Upper lobe of left lung (tissue), 6 donors: ENCODE results near the gene IFT43. TPM values are rescaled to one million over a fixed set of nuclear protein-coding genes. Genes with fewer than 3 reads are reported as not detected.

Experiments used
- ATAC-seq, 2 donors: fragments of 200-7000 bp; cut with Tn5 transposase; one replicate each; pipeline ENCODE4 v1.9.1; 2022; ENCODE audit warnings: mild to moderate bottlenecking in 2 of 2, moderate library complexity in 2 of 2; ENCODE audit not compliant: low FRiP score in 2 of 2
- DNase-seq, 2 donors: peaks; one replicate each; pipeline ENCODE4 v3.0.0-alpha.2; 2019 to 2020
- H3K27ac ChIP-seq, 4 donors: fragments of 200-600 bp; sonication (generic); one replicate each; pipeline ENCODE4 v1.5.1; 2016 to 2019
- H3K27me3 ChIP-seq, 4 donors: fragments of 200-600 bp; sonication (generic); one replicate each; pipeline ENCODE4 v1.5.1; 2017 to 2019
- H3K36me3 ChIP-seq, 4 donors: fragments of 200-600 bp; sonication (generic); one replicate each; pipeline ENCODE4 v1.5.1; 2016 to 2019
- H3K4me1 ChIP-seq, 4 donors: fragments of 200-600 bp; sonication (generic); one replicate each; pipeline ENCODE4 v1.5.1; 2018 to 2019
- H3K4me3 ChIP-seq, 4 donors: fragments of 200-600 bp; sonication (generic); one replicate each; pipeline ENCODE4 v1.5.1; 2017 to 2019; ENCODE audit warnings: mild to moderate bottlenecking in 2 of 4, moderate library complexity in 1 of 4
- H3K9me3 ChIP-seq, 4 donors: fragments of 200-600 bp; sonication (generic); one replicate each; pipeline ENCODE4 v1.5.1; 2018 to 2019
- CTCF ChIP-seq, 6 experiments: fragments of 450-650 bp in 4 of 6; fragments of 200-600 bp in 2 of 6; sonication (generic) in 2 of 6; IDR thresholded peaks; one replicate each; pipeline ENCODE4 v1.5.1; 2016 to 2019; ENCODE audit warnings: antibody characterized with exemption in 6 of 6
- EP300 ChIP-seq, 4 donors: sonication (generic); formaldehyde crosslinking; IDR thresholded peaks; one replicate each; pipeline ENCODE4 v1.5.1; 2017; ENCODE audit warnings: antibody characterized with exemption in 4 of 4, control low read depth in 2 of 4
- POLR2A ChIP-seq, 4 donors: fragments of 450-650 bp; IDR thresholded peaks; one replicate each; pipeline ENCODE4 v1.5.1; 2016 to 2017; ENCODE audit warnings: antibody characterized with exemption in 4 of 4, mild to moderate bottlenecking in 2 of 4
- POLR2AphosphoS5 ChIP-seq, 2 donors: sonication (generic); formaldehyde crosslinking; IDR thresholded peaks; one replicate each; pipeline ENCODE4 v1.5.1; 2017; ENCODE audit warnings: antibody characterized with exemption in 2 of 2
- WGBS, 2 donors: methylation state at CpG; one replicate each; pipeline ENCODE4 v1.1.5; 2017 to 2018; 5-methylcytosine and 5-hydroxymethylcytosine counted together
- total RNA-seq, 6 donors: library from RNA; depleted of rRNA in 4 of 6; stranded (reverse); fragments of >200 nt in 4 of 6; gene quantifications; one replicate each; pipeline versions ENCODE4 v1.1.0 to v1.2.1, GENCODE V29; 2016 to 2021
- donor health status: DM: no; HTN: no; CAD: no; lungs with moderate emphysema.
- donor health status: DM: no; HTN: yes; CAD: no; lungs with severe emphysema.

Gene IFT43
- total RNA-seq, 6 donors from 2014 or later = 16.0 to 44.4 (median 34.9) TPM

GRCh38 chr14:75987201-75987970 lies 1.8 kb downstream of the IFT43 start:
- Histone ChIP-seq H3K27me3 (no peaks in the 10 kb centered on the region), H3K9me3 (no peaks in the 10 kb centered on the region), H3K27ac (no peak overlapping the region), H3K4me3 (no peak overlapping the region), H3K36me3 (peaks cover 0 to 4% (median 0%) of the 10 kb centered on the region in 4 donors), H3K4me1 (peaks cover 15 to 28% (median 26%) of the 10 kb centered on the region in 4 donors)
- ATAC-seq (no peak), DNase-seq (no peak)
- TF ChIP-seq EP300 (IDR thresholded peaks at IDR 0.05) (no peak), POLR2AphosphoS5 (IDR thresholded peaks at IDR 0.05) (no peak)
- 63 to 64% methylated on average over 3 of the region's 3 CpGs for WGBS, 2 donors

GRCh38 chr14:75989134-75989533 lies 3.6 kb downstream of the IFT43 start:
- DNase-seq = no peak
- Histone ChIP-seq H3K36me3 (peaks cover 0 to 9% (median 0%) of the 10 kb centered on the region in 4 donors), H3K9me3 (no peaks in the 10 kb centered on the region), H3K27ac (peak overlapping the region; percentile 28 to 83 (median 56)), H3K27me3 (no peaks in the 10 kb centered on the region), H3K4me1 (peaks cover 15 to 23% (median 21%) of the 10 kb centered on the region in 4 donors), H3K4me3 (no peak overlapping the region)
- ATAC-seq = peak in 1 of 2 donors; percentile 69
- TF ChIP-seq POLR2AphosphoS5 (IDR thresholded peaks at IDR 0.05) = peak; percentile 64 to 97
- TF ChIP-seq CTCF (IDR thresholded peaks at IDR 0.05) = no peak
- peak in 3 of 4 donors; percentile 88 to 97 (median 89) for TF ChIP-seq EP300 (IDR thresholded peaks at IDR 0.05)
- 42 to 79% methylated on average over 6 of the region's 6 CpGs for WGBS, 2 donors

- no peak overlapping the region for H3K27ac ChIP-seq
- 88 to 90% methylated on average over 4 of the region's 4 CpGs for WGBS, 2 donors
- no peak overlapping the region for H3K4me3 ChIP-seq
- DNase-seq (no peak), ATAC-seq (no peak)
- TF ChIP-seq POLR2AphosphoS5 (IDR thresholded peaks at IDR 0.05) (no peak), CTCF (IDR thresholded peaks at IDR 0.05) (no peak), POLR2A (IDR thresholded peaks at IDR 0.05) (no peak), EP300 (IDR thresholded peaks at IDR 0.05) (no peak)
- no peaks in the 10 kb centered on the region for H3K9me3 ChIP-seq
- H3K36me3 ChIP-seq = peaks cover 0 to 12% (median 0%) of the 10 kb centered on the region in 4 donors
- H3K4me1 ChIP-seq = peaks cover 12 to 21% (median 16%) of the 10 kb centered on the region in 4 donors
- H3K27me3 ChIP-seq = no peaks in the 10 kb centered on the region
These were observed 4.7 kb downstream of the IFT43 start for GRCh38 chr14:75990297-75990696.

DNA sequence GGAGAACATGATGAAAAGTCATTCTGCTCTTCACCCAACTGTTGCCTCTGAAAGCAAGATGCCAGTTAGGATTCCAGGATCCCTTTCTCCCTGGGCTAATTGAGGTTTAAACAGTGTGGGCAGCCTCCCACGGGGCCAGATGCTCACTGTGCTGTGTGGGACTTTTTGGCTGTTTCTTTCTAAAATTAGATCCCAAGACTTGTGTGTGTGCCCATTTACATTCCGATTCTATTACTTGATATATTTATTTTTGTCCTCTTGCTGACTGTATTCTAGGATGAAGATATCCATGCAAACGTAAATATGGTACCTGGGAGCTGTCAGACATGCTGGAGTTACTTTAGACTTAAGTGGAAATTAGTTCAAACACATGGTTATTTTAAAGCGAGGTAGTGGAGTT lies 6.2 kb downstream of the IFT43 start:
- ATAC-seq (no peak), DNase-seq (no peak)
- H3K36me3 ChIP-seq = peaks cover 0 to 12% (median 0%) of the 10 kb centered on the region in 4 donors
- peaks cover 2 to 12% (median 8%) of the 10 kb centered on the region in 4 donors for H3K4me1 ChIP-seq
- H3K27me3 ChIP-seq = no peaks in the 10 kb centered on the region
- H3K27ac ChIP-seq = no peak overlapping the region
- no peak for TF ChIP-seq EP300 (IDR thresholded peaks at IDR 0.05)
- TF ChIP-seq POLR2A (IDR thresholded peaks at IDR 0.05) = no peak
- no peak for TF ChIP-seq POLR2AphosphoS5 (IDR thresholded peaks at IDR 0.05)
- TF ChIP-seq CTCF (IDR thresholded peaks at IDR 0.05) = no peak
- 73 to 84% methylated on average over 4 of the region's 4 CpGs for WGBS, 2 donors
- no peaks in the 10 kb centered on the region for H3K9me3 ChIP-seq
- no peak overlapping the region for H3K4me3 ChIP-seq

DNA sequence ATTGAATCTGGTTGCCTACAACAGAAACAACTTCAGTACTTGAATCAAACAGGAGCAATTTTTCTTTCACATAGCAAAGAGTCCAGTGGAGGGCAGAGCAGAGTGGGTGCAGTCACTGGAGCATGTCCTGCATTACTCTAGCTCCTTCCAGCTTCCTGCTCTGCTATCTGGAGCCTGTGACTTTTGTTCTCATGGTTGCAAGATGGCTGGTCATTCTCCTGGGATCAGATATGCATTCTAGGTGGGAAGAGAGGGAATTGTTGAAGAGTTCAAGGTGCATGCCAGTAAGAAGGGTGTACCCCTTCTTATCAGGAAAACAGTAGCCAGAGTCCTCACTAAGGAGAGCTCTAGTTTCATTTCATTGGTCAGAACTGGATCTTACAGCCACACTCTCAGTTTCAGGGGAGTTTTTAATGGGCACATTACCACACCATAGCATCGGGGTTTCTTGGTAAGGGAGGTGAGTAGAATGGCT lies 8.0 kb downstream of the IFT43 start:
- no peaks in the 10 kb centered on the region for H3K9me3 ChIP-seq
- no peak overlapping the region for H3K27ac ChIP-seq
- H3K36me3 ChIP-seq = peaks cover 0 to 27% (median 5%) of the 10 kb centered on the region in 4 donors
- TF ChIP-seq POLR2AphosphoS5 (IDR thresholded peaks at IDR 0.05) (no peak), POLR2A (IDR thresholded peaks at IDR 0.05) (no peak), EP300 (IDR thresholded peaks at IDR 0.05) (no peak), CTCF (IDR thresholded peaks at IDR 0.05) (no peak)
- H3K4me3 ChIP-seq = no peak overlapping the region
- H3K4me1 ChIP-seq = peaks cover 0 to 6% (median 2%) of the 10 kb centered on the region in 4 donors
- WGBS, 2 donors = 74 to 87% methylated on average over 1 of the region's 1 CpG
- DNase-seq = no peak
- no peaks in the 10 kb centered on the region for H3K27me3 ChIP-seq
- no peak for ATAC-seq
